GM12878 (cell line): ENCODE measurements around the gene MEN1. TPM values are rescaled to one million over a fixed set of nuclear protein-coding genes. Genes with fewer than 3 reads are reported as not detected.

Experiments used
- ATAC-seq: fragments of 200-7000 bp; cut with Tn5 transposase; 3 replicates; pipeline ENCODE4 v1.9.1; 2020; ENCODE audit warnings: mild to moderate bottlenecking, moderate library complexity
- BruUV-seq: library from RNA; stranded (reverse); fragments of 400-500 nt; replicated peaks from 2 replicates; lab custom pipeline; 2021; lab: Mats Ljungman, UMichigan
- CTCF ChIA-PET: fragments of 300-600 bp; sonication (Branson Sonifier 250); formaldehyde crosslinking; extraction: SDS; loops from one replicate; lab custom pipeline; 2021; ENCODE audit warnings: inconsistent platforms; lab: Yijun Ruan, JAX
- POLR2A ChIA-PET: fragments of 350-600 bp; formaldehyde crosslinking; extraction: SDS; loops from one replicate; lab custom pipeline; 2021; ENCODE audit warnings: inconsistent platforms; lab: Charles Lee
- RAD21 ChIA-PET: fragments of 300-600 bp; sonication (Branson Sonifier 250); formaldehyde crosslinking; loops from one replicate; lab custom pipeline; 2023; ENCODE audit warnings: antibody characterized with exemption; ENCODE audit not compliant: unreplicated experiment; lab: Charles Lee
- SMC1A ChIA-PET: fragments of 300-600 bp; sonication (Branson Sonifier 250); formaldehyde crosslinking; loops from one replicate; lab custom pipeline; 2023; ENCODE audit not compliant: unreplicated experiment, uncharacterized antibody; lab: Charles Lee
- DNase-seq: peaks from one replicate; pipeline ENCODE4 v3.0.0-alpha.2; 2011; ENCODE audit warnings: low read depth, low spot score
- FAIRE-seq: peaks from 3 replicates; lab custom pipeline; 2011; peaks lifted over from hg19 to GRCh38; lab: Jason Lieb, UNC
- H2AFZ ChIP-seq: 2 replicates; pipeline ENCODE4 v1.6.0; 2011; ENCODE audit warnings: low read depth, low read length, control low read depth; ENCODE audit not compliant: control insufficient read depth
- H3K27ac ChIP-seq: 2 replicates; pipeline ENCODE4 v1.5.1; 2011; ENCODE audit warnings: control low read depth; ENCODE audit not compliant: control insufficient read depth, insufficient read depth
- H3K27me3 ChIP-seq, 2 experiments: replicated peaks in 1 of 2; 2 replicates each; pipeline versions ENCODE4 v1.6.0 to v1.6.1; 2011; ENCODE audit warnings: low read length in 1 of 2; ENCODE audit not compliant: control insufficient read depth in 2 of 2, insufficient read depth in 2 of 2
- H3K36me3 ChIP-seq, 2 experiments: 2 replicates each; pipeline ENCODE4 v1.5.1; 2011; ENCODE audit warnings: low read length in 1 of 2; ENCODE audit not compliant: control insufficient read depth in 2 of 2, insufficient read depth in 2 of 2
- H3K4me1 ChIP-seq: 2 replicates; pipeline ENCODE4 v1.6.1; 2011; ENCODE audit warnings: mild to moderate bottlenecking, low read length, moderate library complexity, mixed read lengths; ENCODE audit not compliant: control insufficient read depth, insufficient read depth
- H3K4me2 ChIP-seq: 2 replicates; pipeline ENCODE4 v1.6.0; 2011; ENCODE audit warnings: control low read depth; ENCODE audit not compliant: control insufficient read depth, insufficient read depth
- H3K4me3 ChIP-seq: fragments of 200-600 bp; sonication (generic); 2 replicates; pipeline ENCODE4 v1.5.1; 2016
- H3K79me2 ChIP-seq: 2 replicates; pipeline ENCODE4 v1.6.0; 2011; ENCODE audit warnings: low read length; ENCODE audit not compliant: control insufficient read depth, insufficient read depth
- H3K9ac ChIP-seq: 2 replicates; pipeline ENCODE4 v1.8.0; 2011; ENCODE audit warnings: low read length, control low read depth, mixed read lengths; ENCODE audit not compliant: control insufficient read depth, insufficient read depth
- H3K9me3 ChIP-seq: replicated peaks from 3 replicates; pipeline ENCODE4 v1.5.1; 2011; ENCODE audit warnings: mild to moderate bottlenecking, low read length; ENCODE audit not compliant: control insufficient read depth, insufficient read depth
- H4K20me1 ChIP-seq: 2 replicates; pipeline ENCODE4 v1.6.0; 2011; ENCODE audit not compliant: control insufficient read depth, insufficient read depth
- CHD1 ChIP-seq: IDR thresholded peaks from 2 replicates; pipeline ENCODE4 v1.6.1; 2012; ENCODE audit warnings: low read depth, low read length, improper control_type of control experiment
- NR2C2 ChIP-seq: IDR thresholded peaks from 2 replicates; pipeline ENCODE4 v1.6.1; 2011; ENCODE audit warnings: borderline replicate concordance, low read depth; ENCODE audit not compliant: control insufficient read depth, insufficient read length
- RCOR1 ChIP-seq: conservative IDR thresholded peaks from 2 replicates; pipeline ENCODE4 v1.6.1; 2012; ENCODE audit warnings: low read depth, low read length, improper control_type of control experiment
- SMARCA5 ChIP-seq: fragments of 450-650 bp; IDR thresholded peaks from 2 replicates; pipeline ENCODE4 v1.6.1; 2017; ENCODE audit warnings: mild to moderate bottlenecking
- WGBS: methylation state at CpG from one replicate; pipeline ENCODE4 v1.1.6; 2016; ENCODE audit warnings: low lambda C conversion rate; ENCODE audit not compliant: insufficient replicate concordance, insufficient coverage; ENCODE audit errors: missing lambda C conversion rate; 5-methylcytosine and 5-hydroxymethylcytosine counted together
- in situ Hi-C: fragments of 300-500 bp; cut with MboI; formaldehyde crosslinking; loops from 9 replicates; pipeline ENCODE4 v1.14.3; 2018; ENCODE audit warnings: mixed read lengths
- intact Hi-C: fragments of 100-400 bp; cut with micrococcal nuclease; formaldehyde crosslinking; loops from one replicate; pipeline ENCODE4 v1.14.2; 2022; ENCODE audit not compliant: unreplicated experiment
- polyA plus RNA-seq, 11 experiments: library from polyadenylated mRNA; depleted of rRNA in 4 of 11; unstranded in 6 of 11; stranded (reverse) in 5 of 11; fragments of >200 nt; fragmentation: Nextera tagmentation in 4 of 11; fragmentation: Illumina TruSeq in 1 of 11; extraction: Ambion mirVana in 4 of 11; extraction: Trizol in 1 of 11; gene quantifications; 1 replicate in 1 of 11; 2 replicates in 10 of 11; pipeline versions ENCODE4 v1.2.1 to v1.2.3, GENCODE V29; 2011 to 2016; ENCODE audit warnings: inconsistent platforms in 2 of 11, missing spikeins in 2 of 11, low read depth in 1 of 11
- total RNA-seq, 4 experiments: library from RNA; depleted of rRNA in 3 of 4; stranded (reverse); fragments of >200 nt in 3 of 4; fragmentation: Illumina TruSeq in 1 of 4; extraction: Trizol in 1 of 4; gene quantifications; 2 replicates each; pipeline versions ENCODE4 v1.2.1 to v1.2.3, GENCODE V29; 2013 to 2021
- TF ChIP-seq, protein P1 (sequence below): fragments of 450-650 bp; IDR thresholded peaks from 2 replicates; pipeline ENCODE4 v1.6.1; 2014; ENCODE audit warnings: mild to moderate bottlenecking

The MEN1 gene
- total and polyA plus RNA-seq, 10 of the 15 experiments (the other 5 are each of a cell fraction or from before 2014, with no cell fraction given): 2.5 to 39.7 (median 20.7) TPM

DNA sequence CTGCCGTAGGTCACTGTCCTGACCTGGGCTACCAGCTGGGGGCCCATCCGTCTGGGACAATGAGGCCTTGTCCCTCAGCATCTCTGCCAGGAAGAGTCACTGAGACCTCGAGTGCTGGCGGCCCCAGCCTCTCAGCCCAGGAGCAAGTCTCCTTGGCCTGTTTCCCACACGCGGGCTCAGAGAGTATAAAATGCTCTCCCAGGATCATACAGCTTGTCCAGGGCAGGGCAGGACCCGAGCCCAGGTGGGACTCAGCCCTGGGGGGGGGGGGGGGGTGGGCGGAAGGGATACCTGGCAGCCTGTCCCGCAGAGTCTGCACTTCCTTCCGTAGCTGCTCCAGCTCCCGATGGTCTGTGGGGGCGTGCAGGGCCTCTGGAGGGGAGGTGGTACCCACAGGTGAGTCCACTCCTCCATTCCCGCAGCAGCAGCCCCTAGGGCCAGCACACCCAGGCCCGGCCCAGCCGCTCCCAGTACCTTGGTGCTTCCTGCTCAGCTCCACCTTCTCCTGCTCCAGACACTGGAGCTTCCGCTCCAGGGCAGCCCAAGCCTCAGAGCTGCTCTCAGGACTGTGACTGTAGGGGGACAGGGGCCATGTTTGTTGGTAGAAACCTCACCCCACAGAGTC is 26.2 kb upstream of the MEN1 start:
- Histone ChIP-seq H4K20me1 (no peaks in the 10 kb centered on the region), H3K36me3 (no peaks in the 10 kb centered on the region), H3K4me2 (no peak overlapping the region), H3K4me1 (peaks cover 3% of the 10 kb centered on the region; the same call in 1 of the 2 replicates), H3K9me3 (no peaks in the 10 kb centered on the region), H3K27me3 (no peaks in the 10 kb centered on the region), H3K4me3 (no peak overlapping the region), H3K9ac (no peak overlapping the region), H2AFZ (no peak overlapping the region), H3K27ac (no peak overlapping the region), H3K79me2 (no peaks in the 10 kb centered on the region)
- TF ChIP-seq NR2C2: no peak
- TF ChIP-seq CHD1: no peak
- ATAC-seq: no peak
- FAIRE-seq: no peak
- intact Hi-C loops: no loop called here
- in situ Hi-C loops: no loop called here
- CTCF ChIA-PET: interaction anchor here (0.8 to 1.3 kb wide), 3 partner anchors 8 to 116 kb away, joined by 3 to 4 read pairs (median 4); partner anchors contain the start of gene CDC42BPG
- no peak for DNase-seq
- 70% methylated on average over 13 of the region's 16 CpGs for WGBS
- RAD21 ChIA-PET: interaction anchor here (1.3 kb wide), 2 partner anchors 11 to 51 kb away, joined by 3 read pairs; no protein-coding TSS in a partner anchor
- SMC1A ChIA-PET: no interaction called here
- BruUV-seq: no TSS peak
- POLR2A ChIA-PET: interaction anchor here (0.5 to 0.7 kb wide), 2 partner anchors 36 to 246 kb away, joined by 3 to 5 read pairs; no protein-coding TSS in a partner anchor

GRCh38 chr11:64835616-64836447 is 25.5 kb upstream of the MEN1 start:
- FAIRE-seq: no peak
- intact Hi-C loops: no loop called here
- no peak overlapping the region for H3K4me2 ChIP-seq
- H3K79me2 ChIP-seq: no peaks in the 10 kb centered on the region
- no peak overlapping the region for H2AFZ ChIP-seq
- no peak overlapping the region for H3K27ac ChIP-seq
- H3K4me3 ChIP-seq: no peak overlapping the region
- no peaks in the 10 kb centered on the region for H4K20me1 ChIP-seq
- DNase-seq: no peak
- in situ Hi-C loops: no loop called here
- ChIA-PET CTCF (interaction anchor here (0.8 to 1.1 kb wide), 2 partner anchors 8 to 13 kb away, joined by 3 to 4 read pairs; partner anchors contain the start of gene CDC42BPG), RAD21 (interaction anchor here (0.6 to 1.3 kb wide), 3 partner anchors 12 to 440 kb away, joined by 3 to 4 read pairs (median 3); no protein-coding TSS in a partner anchor), POLR2A (interaction anchor here (0.7 kb wide), 1 partner anchor 37 kb away, joined by 3 read pairs; no protein-coding TSS in a partner anchor), SMC1A (no interaction called here)
- no peak overlapping the region for H3K9ac ChIP-seq
- no peaks in the 10 kb centered on the region for H3K9me3 ChIP-seq
- peaks cover 3% of the 10 kb centered on the region; the same call in 1 of the 2 replicates for H3K4me1 ChIP-seq
- TF ChIP-seq, protein P1, sequence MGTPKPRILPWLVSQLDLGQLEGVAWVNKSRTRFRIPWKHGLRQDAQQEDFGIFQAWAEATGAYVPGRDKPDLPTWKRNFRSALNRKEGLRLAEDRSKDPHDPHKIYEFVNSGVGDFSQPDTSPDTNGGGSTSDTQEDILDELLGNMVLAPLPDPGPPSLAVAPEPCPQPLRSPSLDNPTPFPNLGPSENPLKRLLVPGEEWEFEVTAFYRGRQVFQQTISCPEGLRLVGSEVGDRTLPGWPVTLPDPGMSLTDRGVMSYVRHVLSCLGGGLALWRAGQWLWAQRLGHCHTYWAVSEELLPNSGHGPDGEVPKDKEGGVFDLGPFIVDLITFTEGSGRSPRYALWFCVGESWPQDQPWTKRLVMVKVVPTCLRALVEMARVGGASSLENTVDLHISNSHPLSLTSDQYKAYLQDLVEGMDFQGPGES: no peak
- TF ChIP-seq SMARCA5 (no peak), RCOR1 (no peak)
- H3K36me3 ChIP-seq: no peaks in the 10 kb centered on the region
- no TSS peak for BruUV-seq
- WGBS: 44% methylated on average over 14 of the region's 17 CpGs
- H3K27me3 ChIP-seq: no peaks in the 10 kb centered on the region
- ATAC-seq: no peak
